VCaP (cell line): ENCODE results near the gene C15orf62.

Source experiments
- H3K27ac ChIP-seq: fragments of 450-650 bp; 2 replicates; pipeline ENCODE4 v1.5.1; 2017
- TF ChIP-seq, protein P1 (sequence below): fragments of 450-650 bp; conservative IDR thresholded peaks from 2 replicates; pipeline ENCODE4 v1.5.1; 2017; ENCODE audit warnings: mild to moderate bottlenecking, moderate library complexity

C15orf62 gene

GRCh38 chr15:40785814-40786213 lies 16.0 kb downstream of the C15orf62 start:
- TF ChIP-seq, protein P1, sequence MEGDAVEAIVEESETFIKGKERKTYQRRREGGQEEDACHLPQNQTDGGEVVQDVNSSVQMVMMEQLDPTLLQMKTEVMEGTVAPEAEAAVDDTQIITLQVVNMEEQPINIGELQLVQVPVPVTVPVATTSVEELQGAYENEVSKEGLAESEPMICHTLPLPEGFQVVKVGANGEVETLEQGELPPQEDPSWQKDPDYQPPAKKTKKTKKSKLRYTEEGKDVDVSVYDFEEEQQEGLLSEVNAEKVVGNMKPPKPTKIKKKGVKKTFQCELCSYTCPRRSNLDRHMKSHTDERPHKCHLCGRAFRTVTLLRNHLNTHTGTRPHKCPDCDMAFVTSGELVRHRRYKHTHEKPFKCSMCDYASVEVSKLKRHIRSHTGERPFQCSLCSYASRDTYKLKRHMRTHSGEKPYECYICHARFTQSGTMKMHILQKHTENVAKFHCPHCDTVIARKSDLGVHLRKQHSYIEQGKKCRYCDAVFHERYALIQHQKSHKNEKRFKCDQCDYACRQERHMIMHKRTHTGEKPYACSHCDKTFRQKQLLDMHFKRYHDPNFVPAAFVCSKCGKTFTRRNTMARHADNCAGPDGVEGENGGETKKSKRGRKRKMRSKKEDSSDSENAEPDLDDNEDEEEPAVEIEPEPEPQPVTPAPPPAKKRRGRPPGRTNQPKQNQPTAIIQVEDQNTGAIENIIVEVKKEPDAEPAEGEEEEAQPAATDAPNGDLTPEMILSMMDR, result no peak

DNA sequence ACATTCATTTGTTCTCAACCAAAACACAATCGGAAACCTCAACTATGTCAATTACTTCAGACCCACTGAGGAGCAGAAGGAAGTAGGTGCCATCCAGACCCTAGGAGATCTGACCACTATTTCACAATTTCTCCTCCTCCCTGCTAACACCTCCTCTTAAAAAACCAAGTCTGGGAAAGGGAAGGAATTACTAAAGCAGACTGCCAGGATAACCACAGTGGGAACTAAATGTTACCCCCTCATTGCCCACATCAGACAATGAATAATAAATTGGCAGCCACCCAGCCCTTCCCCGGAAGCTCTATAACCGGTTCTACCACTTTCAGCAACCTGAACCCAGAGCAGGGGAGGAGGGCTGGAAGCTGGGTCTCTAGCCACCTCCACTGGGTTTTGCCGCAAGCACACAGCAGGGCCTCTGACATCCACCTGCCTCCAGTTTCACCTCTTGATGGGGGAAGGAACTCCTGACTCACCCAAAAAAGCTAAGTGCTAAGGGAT lies 17.6 kb downstream of the C15orf62 start:
- peak overlapping the region; percentile 95 for H3K27ac ChIP-seq
- TF ChIP-seq, protein P1, result no peak

More at GRCh38 chr15:40785814-40786213, 16.0 kb downstream of the C15orf62 start:
- peak overlapping the region; percentile 95 for H3K27ac ChIP-seq

DNA sequence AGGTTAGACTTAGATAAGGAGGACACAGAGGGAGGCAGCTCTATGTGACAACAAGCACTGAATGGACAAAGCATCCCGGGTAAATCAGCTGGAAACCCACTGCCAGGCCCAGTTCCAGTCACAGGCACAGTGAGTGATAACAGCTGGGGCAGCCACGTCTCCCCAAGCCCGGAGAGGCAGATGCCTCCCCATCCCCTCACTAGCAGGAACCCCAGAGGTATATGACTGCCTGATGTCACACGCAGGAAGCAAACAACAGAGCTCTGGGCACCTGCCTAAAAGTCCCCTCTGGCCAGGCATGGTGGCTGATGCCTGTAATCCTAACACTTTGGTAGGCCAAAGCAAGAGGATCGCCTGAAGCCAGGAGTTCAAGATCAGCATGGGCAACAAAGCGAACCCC lies 18.2 kb downstream of the C15orf62 start:
- TF ChIP-seq, protein P1, result no peak
- peak overlapping the region; percentile 95 for H3K27ac ChIP-seq

- TF ChIP-seq, protein P1, result no peak
- H3K27ac ChIP-seq, result peak overlapping the region; percentile 95
Measured at GRCh38 chr15:40789119-40789518, 19.3 kb downstream of the C15orf62 start.

- TF ChIP-seq, protein P1, result no peak
Measured at GRCh38 chr15:40789999-40790398, 20.2 kb downstream of the C15orf62 start.

GRCh38 chr15:40790718-40791117 lies 20.9 kb downstream of the C15orf62 start:
- H3K27ac ChIP-seq, result no peak overlapping the region
- TF ChIP-seq, protein P1, result no peak

More at GRCh38 chr15:40789999-40790398, 20.2 kb downstream of the C15orf62 start:
- H3K27ac ChIP-seq, result peak overlapping the region; percentile 95; the same call in 1 of the 2 replicates

DNA sequence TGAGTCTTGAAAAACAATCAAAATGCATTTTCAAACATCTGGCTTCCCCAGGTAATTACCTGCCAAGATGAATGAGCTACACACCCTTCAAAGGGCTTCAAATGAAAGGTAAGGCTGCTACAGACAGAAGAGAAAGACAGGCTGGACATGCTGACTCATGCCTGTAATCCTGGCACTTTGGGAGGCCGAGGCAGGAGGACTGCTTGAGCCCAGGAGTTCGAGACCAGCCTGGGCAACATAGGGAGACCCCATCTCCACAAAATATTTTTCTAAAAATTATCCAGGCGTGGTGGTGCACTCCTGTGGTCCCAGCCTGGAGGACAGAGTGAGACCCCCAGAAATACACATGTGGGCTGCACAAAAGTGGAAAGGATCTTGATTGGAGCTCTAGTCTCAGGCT lies 22.6 kb downstream of the C15orf62 start:
- TF ChIP-seq, protein P1, result no peak
- no peak overlapping the region for H3K27ac ChIP-seq
